Thymus (tissue), 11 donors: ENCODE data around the gene CIAPIN1. TPM values are rescaled to one million over a fixed set of nuclear protein-coding genes. Genes with fewer than 3 reads are reported as not detected.

Source experiments
- DNase-seq, 9 donors: peaks; one replicate each; pipeline ENCODE4 v3.0.0-alpha.2; 2013; ENCODE audit warnings: low spot score in 9 of 9, low read depth in 6 of 9, missing footprints in 1 of 9
- H3K27ac ChIP-seq, 2 donors: one replicate each; pipeline ENCODE4 v1.5.1; 2013; ENCODE audit warnings: control low read depth in 1 of 2, low read depth in 1 of 2, low read length in 1 of 2, mild to moderate bottlenecking in 1 of 2, moderate library complexity in 1 of 2
- H3K27me3 ChIP-seq, 2 donors: one replicate each; pipeline ENCODE4 v1.5.1; 2013; ENCODE audit warnings: low read length in 1 of 2; ENCODE audit not compliant: control insufficient read depth in 2 of 2, insufficient read depth in 1 of 2
- H3K36me3 ChIP-seq, 2 donors: one replicate each; pipeline ENCODE4 v1.5.1; 2013; ENCODE audit warnings: low read length in 1 of 2, mild to moderate bottlenecking in 1 of 2, moderate library complexity in 1 of 2; ENCODE audit not compliant: control insufficient read depth in 2 of 2, insufficient read depth in 2 of 2
- H3K4me1 ChIP-seq, 2 donors: one replicate each; pipeline ENCODE4 v1.5.1; 2013; ENCODE audit warnings: low read length in 2 of 2; ENCODE audit not compliant: control insufficient read depth in 2 of 2, insufficient read depth in 2 of 2
- H3K4me3 ChIP-seq, 2 donors: one replicate each; pipeline ENCODE4 v1.5.1; 2013; ENCODE audit warnings: low read length in 2 of 2, control low read depth in 1 of 2, mild to moderate bottlenecking in 1 of 2
- H3K9me3 ChIP-seq, 2 donors: one replicate each; pipeline ENCODE4 v1.5.1; 2013; ENCODE audit warnings: low read length in 1 of 2, mild to moderate bottlenecking in 1 of 2; ENCODE audit not compliant: control insufficient read depth in 2 of 2, insufficient read depth in 1 of 2
- WGBS: extraction: QIAGEN DNeasy Blood & Tissue Kit; methylation state at CpG from one replicate; pipeline ENCODE4 v1.1.7; 2013; 5-methylcytosine and 5-hydroxymethylcytosine counted together
- polyA plus RNA-seq: library from polyadenylated mRNA; stranded (reverse); fragments of 200-250 nt; gene quantifications from one replicate; pipeline ENCODE4 v1.2.3, GENCODE V29; 2013
- total RNA-seq: library from RNA; stranded (reverse); fragments of 120-200 nt; gene quantifications from one replicate; pipeline ENCODE4 v1.2.4, GENCODE V29; 2013
- donor health status: healthy.

CIAPIN1 gene
- total and polyA plus RNA-seq, 2 donors: 49.8 to 61.9 TPM

GRCh38 chr16:57478396-57479204, 31.4 kb upstream of the CIAPIN1 start:
- Histone ChIP-seq H3K4me3 (no peak overlapping the region), H3K27ac (no peak overlapping the region), H3K4me1 (peaks cover 0 to 32% of the 10 kb centered on the region in 2 donors), H3K27me3 (peaks cover 0 to 21% of the 10 kb centered on the region in 2 donors), H3K36me3 (peaks cover 0 to 6% of the 10 kb centered on the region in 2 donors), H3K9me3 (no peaks in the 10 kb centered on the region)
- WGBS: 67% methylated on average over 15 of the region's 15 CpGs
- no peak for DNase-seq

- WGBS: 79% methylated on average over 9 of the region's 9 CpGs
- H3K27ac ChIP-seq: no peak overlapping the region
- no peak for DNase-seq
Observed at GRCh38 chr16:57477531-57478202, 30.5 kb upstream of the CIAPIN1 start.

GRCh38 chr16:57476546-57477410, 29.6 kb upstream of the CIAPIN1 start:
- H3K27ac ChIP-seq: no peak overlapping the region
- 97% methylated on average over 6 of the region's 6 CpGs for WGBS

More at GRCh38 chr16:57477531-57478202, 30.5 kb upstream of the CIAPIN1 start:
- peaks cover 0 to 32% of the 10 kb centered on the region in 2 donors for H3K4me1 ChIP-seq
- peaks cover 0 to 21% of the 10 kb centered on the region in 2 donors for H3K27me3 ChIP-seq
- H3K36me3 ChIP-seq: peaks cover 8 to 15% of the 10 kb centered on the region in 2 donors
- H3K4me3 ChIP-seq: no peak overlapping the region
- no peaks in the 10 kb centered on the region for H3K9me3 ChIP-seq

DNA sequence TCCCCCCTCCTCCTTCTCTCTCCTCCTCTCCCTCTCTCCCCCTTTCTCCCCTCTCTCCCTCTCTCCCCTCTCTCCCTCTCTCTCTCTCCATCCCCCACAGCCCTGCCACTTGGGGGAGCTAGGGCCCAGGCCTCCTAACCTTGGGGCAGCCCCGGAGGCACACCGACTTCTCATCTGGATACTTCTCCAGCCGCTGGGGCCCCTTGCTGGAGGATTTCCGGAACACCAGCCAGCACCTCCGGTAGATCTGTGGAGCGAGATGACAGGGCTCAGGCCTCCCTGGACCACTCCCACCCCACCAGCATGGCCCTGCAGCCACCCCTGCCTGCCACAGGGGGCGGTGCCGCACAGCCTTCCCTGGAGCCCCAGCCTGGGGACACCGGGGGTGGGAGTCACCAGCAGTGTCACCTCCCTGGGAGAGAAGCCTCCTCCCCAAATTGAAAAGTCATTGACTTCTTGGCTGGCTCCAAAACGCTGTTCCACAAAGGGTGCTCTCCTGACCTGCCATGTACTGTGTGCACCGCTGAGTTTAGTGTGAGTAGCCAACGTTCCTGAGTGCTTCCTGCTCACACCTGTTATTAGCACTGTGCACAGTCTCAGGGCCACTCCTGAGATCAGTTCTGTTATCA, 28.6 kb upstream of the CIAPIN1 start:
- Histone ChIP-seq H3K36me3 (peaks cover 24 to 33% of the 10 kb centered on the region in 2 donors), H3K4me1 (peaks cover 0 to 35% of the 10 kb centered on the region in 2 donors), H3K27ac (no peak overlapping the region), H3K27me3 (peaks cover 0 to 21% of the 10 kb centered on the region in 2 donors), H3K9me3 (no peaks in the 10 kb centered on the region), H3K4me3 (no peak overlapping the region)
- peak in 7 of 9 donors; percentile 29 to 77 (median 50) for DNase-seq
- WGBS: 2% methylated on average over 12 of the region's 12 CpGs

More at GRCh38 chr16:57476546-57477410, 29.6 kb upstream of the CIAPIN1 start:
- Histone ChIP-seq H3K4me1 (peaks cover 0 to 35% of the 10 kb centered on the region in 2 donors), H3K36me3 (peaks cover 17 to 24% of the 10 kb centered on the region in 2 donors), H3K27me3 (peaks cover 0 to 21% of the 10 kb centered on the region in 2 donors), H3K4me3 (no peak overlapping the region), H3K9me3 (no peaks in the 10 kb centered on the region)
- DNase-seq: no peak

DNA sequence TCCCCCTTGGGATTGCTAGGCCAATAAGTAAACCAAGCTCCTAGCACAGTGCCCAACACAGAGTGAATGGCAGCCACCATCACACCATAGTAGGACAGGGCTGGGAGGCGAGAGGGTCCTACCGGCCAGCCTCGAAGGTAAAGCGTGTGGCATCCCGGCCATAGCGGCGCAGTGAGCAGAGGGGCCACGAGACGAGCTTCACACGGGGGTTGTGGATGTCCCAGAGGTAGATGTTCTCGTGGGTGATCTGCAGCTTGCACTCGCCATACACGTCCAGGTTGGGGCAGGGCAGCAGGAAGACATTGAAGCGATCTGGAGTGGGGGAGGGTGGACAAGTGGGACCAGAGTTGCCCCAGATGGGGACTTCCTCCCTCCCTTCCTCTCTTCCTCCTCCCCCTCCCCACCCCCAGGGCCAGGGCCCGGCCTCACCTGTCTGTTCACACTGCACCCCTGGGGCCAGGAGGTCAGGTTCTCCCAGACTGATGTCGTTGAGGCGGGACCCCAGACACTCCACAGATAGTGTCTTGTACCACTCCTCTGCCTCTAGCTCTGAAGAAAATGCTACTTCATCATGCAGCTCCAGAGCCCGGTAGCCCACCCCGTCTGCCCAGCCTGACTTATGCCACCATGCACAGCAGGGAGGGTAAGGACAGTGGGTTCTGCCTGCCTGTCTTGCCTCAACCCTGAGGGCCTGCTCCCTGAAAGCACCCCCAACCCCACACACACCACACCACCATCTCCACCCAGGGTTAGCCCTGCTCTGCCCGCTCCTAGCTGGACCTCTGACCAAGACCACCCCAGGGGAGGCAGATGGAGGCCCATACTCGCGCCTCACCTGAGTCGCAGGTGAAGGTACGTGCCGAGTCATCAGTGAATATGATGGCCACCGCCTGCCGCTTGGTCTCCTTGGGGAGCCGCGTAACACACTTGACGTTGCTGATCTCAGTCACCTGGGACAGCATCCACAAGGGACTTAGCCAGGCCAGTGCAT, 27.8 kb upstream of the CIAPIN1 start:
- H3K4me1 ChIP-seq: peaks cover 0 to 31% of the 10 kb centered on the region in 2 donors
- WGBS: 89% methylated on average over 30 of the region's 30 CpGs
- no peak for DNase-seq
- H3K27me3 ChIP-seq: peaks cover 0 to 17% of the 10 kb centered on the region in 2 donors
- H3K9me3 ChIP-seq: no peaks in the 10 kb centered on the region
- H3K36me3 ChIP-seq: peaks cover 33 to 42% of the 10 kb centered on the region in 2 donors
- H3K4me3 ChIP-seq: no peak overlapping the region
- no peak overlapping the region for H3K27ac ChIP-seq

GRCh38 chr16:57473906-57474305, 26.7 kb upstream of the CIAPIN1 start:
- no peak overlapping the region for H3K27ac ChIP-seq
- 85% methylated on average over 8 of the region's 8 CpGs for WGBS
- peaks cover 0 to 7% of the 10 kb centered on the region in 2 donors for H3K27me3 ChIP-seq
- no peak overlapping the region for H3K4me3 ChIP-seq
- no peak for DNase-seq
- no peaks in the 10 kb centered on the region for H3K9me3 ChIP-seq
- peaks cover 43 to 52% of the 10 kb centered on the region in 2 donors for H3K36me3 ChIP-seq
- H3K4me1 ChIP-seq: peaks cover 0 to 20% of the 10 kb centered on the region in 2 donors

- H3K36me3 ChIP-seq: peaks cover 49 to 56% of the 10 kb centered on the region in 2 donors
- peaks cover 0 to 20% of the 10 kb centered on the region in 2 donors for H3K4me1 ChIP-seq
- 97% methylated on average over 14 of the region's 14 CpGs for WGBS
Observed at GRCh38 chr16:57473176-57473840, 26.1 kb upstream of the CIAPIN1 start.

More at GRCh38 chr16:57473176-57473840, 26.1 kb upstream of the CIAPIN1 start:
- Histone ChIP-seq H3K4me3 (no peak overlapping the region), H3K9me3 (no peaks in the 10 kb centered on the region), H3K27ac (no peak overlapping the region), H3K27me3 (peaks cover 0 to 3% of the 10 kb centered on the region in 2 donors)
- no peak for DNase-seq
